A673 (cell line): ENCODE data around the gene FRMD4A. TPM values are rescaled to one million over a fixed set of nuclear protein-coding genes. Genes with fewer than 3 reads are reported as not detected.

Experiments
- BruUV-seq: library from RNA; stranded (reverse); fragments of 400-500 nt; replicated peaks from 2 replicates; lab custom pipeline; 2021; lab: Mats Ljungman, UMichigan
- CTCF ChIA-PET: fragments of 300-600 bp; sonication (Branson Sonifier 250); formaldehyde crosslinking; loops from one replicate; lab custom pipeline; 2022; ENCODE audit warnings: antibody characterized with exemption; lab: Charles Lee
- POLR2A ChIA-PET: fragments of 300-600 bp; sonication (Branson Sonifier 250); formaldehyde crosslinking; loops from one replicate; lab custom pipeline; 2022; ENCODE audit warnings: antibody characterized with exemption; ENCODE audit not compliant: low non-redundant PET; lab: Charles Lee
- DNase-seq: peaks from one replicate; pipeline ENCODE4 v3.0.0-alpha.2; 2015; ENCODE audit warnings: low spot score
- H3K27ac ChIP-seq: fragments of 200-600 bp; sonication (generic); 2 replicates; pipeline ENCODE4 v1.5.1; 2016; ENCODE audit warnings: mixed run types, low read depth, mild to moderate bottlenecking, mixed read lengths, antibody characterized with exemption, low read length; ENCODE audit not compliant: poor library complexity, severe bottlenecking
- H3K27me3 ChIP-seq: fragments of 200-600 bp; sonication (generic); replicated peaks from 2 replicates; pipeline ENCODE4 v1.6.1; 2017; ENCODE audit warnings: mixed run types, low read depth, mild to moderate bottlenecking, mixed read lengths, antibody characterized with exemption, low read length; ENCODE audit not compliant: insufficient read depth, poor library complexity
- H3K36me3 ChIP-seq: fragments of 200-600 bp; sonication (generic); 2 replicates; pipeline ENCODE4 v1.6.1; 2016; ENCODE audit warnings: mixed run types, mild to moderate bottlenecking, mixed read lengths, antibody characterized with exemption, low read length; ENCODE audit not compliant: insufficient read depth, poor library complexity, severe bottlenecking
- H3K4me1 ChIP-seq: fragments of 200-600 bp; sonication (generic); 2 replicates; pipeline ENCODE4 v1.6.1; 2017; ENCODE audit warnings: mixed run types, mild to moderate bottlenecking, mixed read lengths, antibody characterized with exemption, low read length; ENCODE audit not compliant: insufficient read depth, poor library complexity, severe bottlenecking
- H3K4me3 ChIP-seq: fragments of 200-600 bp; sonication (generic); 2 replicates; pipeline ENCODE4 v1.5.1; 2016; ENCODE audit warnings: low read depth, mixed run types, mild to moderate bottlenecking, mixed read lengths, low read length; ENCODE audit not compliant: poor library complexity, severe bottlenecking
- H3K9me3 ChIP-seq: fragments of 200-600 bp; sonication (generic); 2 replicates; pipeline ENCODE4 v1.6.1; 2016; ENCODE audit warnings: mixed run types, low read depth, mild to moderate bottlenecking, mixed read lengths, antibody characterized with exemption, low read length; ENCODE audit not compliant: poor library complexity, severe bottlenecking
- CTCF ChIP-seq: fragments of 300-800, 200-600 bp; sonication (generic); conservative IDR thresholded peaks from 2 replicates; pipeline ENCODE4 v1.5.1; 2017; ENCODE audit warnings: low read depth, mild to moderate bottlenecking, antibody characterized with exemption, low read length, moderate library complexity, mixed read lengths
- EZH2 ChIP-seq: fragments of 200-600 bp; sonication (generic); IDR thresholded peaks from 2 replicates; pipeline ENCODE4 v1.6.1; 2017; ENCODE audit warnings: borderline replicate concordance, low read depth, mild to moderate bottlenecking, mixed read lengths, antibody characterized with exemption, low read length; ENCODE audit not compliant: poor library complexity, severe bottlenecking
- intact Hi-C: fragments of 100-400 bp; cut with micrococcal nuclease; formaldehyde crosslinking; loops from one replicate; pipeline ENCODE4 v1.10.0; 2022; ENCODE audit not compliant: unreplicated experiment
- total RNA-seq: library from RNA; stranded (reverse); gene quantifications from 2 replicates; pipeline ENCODE4 v1.2.3, GENCODE V29; 2021

Gene FRMD4A
- total RNA-seq, 1 experiment from 2014 or later: 26.3 TPM

- Histone ChIP-seq H3K27me3 (peaks cover 68% of the 10 kb centered on the region), H3K4me3 (peak overlapping the region; percentile 33), H3K36me3 (no peaks in the 10 kb centered on the region), H3K4me1 (no peaks in the 10 kb centered on the region), H3K27ac (no peak overlapping the region), H3K9me3 (no peaks in the 10 kb centered on the region)
- intact Hi-C loops: no loop called here
- POLR2A ChIA-PET: no interaction called here
- no TSS peak for BruUV-seq
- no peak for DNase-seq
- CTCF ChIA-PET: no interaction called here
- TF ChIP-seq EZH2: no peak
- no peak for TF ChIP-seq CTCF
Measured at GRCh38 chr10:14173391-14173705, 157.4 kb downstream of the FRMD4A start.

- Histone ChIP-seq H3K27ac (no peak overlapping the region), H3K4me1 (no peaks in the 10 kb centered on the region), H3K27me3 (peaks cover 72% of the 10 kb centered on the region), H3K9me3 (no peaks in the 10 kb centered on the region), H3K4me3 (no peak overlapping the region), H3K36me3 (no peaks in the 10 kb centered on the region)
- CTCF ChIA-PET: interaction anchor here (0.5 kb wide), 1 partner anchor 14 kb away, joined by 4 read pairs; no protein-coding TSS in a partner anchor
- POLR2A ChIA-PET: no interaction called here
- TF ChIP-seq EZH2: no peak
- no peak for TF ChIP-seq CTCF
- no TSS peak for BruUV-seq
- DNase-seq: no peak
- intact Hi-C loops: no loop called here
Measured at GRCh38 chr10:14172336-14172950, 158.3 kb downstream of the FRMD4A start.

DNA sequence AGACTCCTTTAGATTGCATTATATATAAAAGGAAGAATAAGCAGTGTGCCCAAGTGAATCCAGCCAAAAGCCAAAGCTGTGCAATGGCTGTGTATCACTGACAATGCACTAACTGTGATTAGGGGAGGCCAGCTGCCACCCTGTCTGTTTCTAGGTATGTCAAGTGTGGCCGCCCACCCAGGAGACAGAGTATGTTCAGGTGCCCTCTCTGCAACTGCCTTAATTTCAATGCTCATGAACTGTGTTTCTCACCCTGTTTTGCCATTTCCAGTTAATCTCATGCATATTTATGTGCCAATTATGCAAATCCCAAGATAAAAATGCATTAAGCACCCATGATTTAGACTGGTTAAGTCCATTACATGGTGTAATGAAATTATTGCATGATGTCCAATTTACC lies 159.4 kb downstream of the FRMD4A start:
- H3K27me3 ChIP-seq: peaks cover 73% of the 10 kb centered on the region
- CTCF ChIA-PET: no interaction called here
- DNase-seq: no peak
- POLR2A ChIA-PET: no interaction called here
- TF ChIP-seq EZH2 (no peak), CTCF (no peak)
- no peak overlapping the region for H3K27ac ChIP-seq
- no peaks in the 10 kb centered on the region for H3K9me3 ChIP-seq
- BruUV-seq: no TSS peak
- intact Hi-C loops: no loop called here
- no peaks in the 10 kb centered on the region for H3K4me1 ChIP-seq
- no peak overlapping the region for H3K4me3 ChIP-seq
- no peaks in the 10 kb centered on the region for H3K36me3 ChIP-seq
